ENCODE data around the gene CHID1.

Gene CHID1

GRCh38 chr11:910589-911030 is at the start of gene CHID1:
Gene CHID1 (minus strand): TSS chr11:910810. CDS start chr11:904816, 5,994 bp downstream.
- POLR2A ChIA-PET: interaction anchor here (0.6 to 2.0 kb wide), 9 partner anchors 8 to 132 kb away, joined by 3 to 17 read pairs (median 5); partner anchors contain the start of gene TSPAN4
- peak; percentile 95 for DNase-seq (ENCODE audit: extremely low spot score)
- no peak for TF ChIP-seq FOXA1 (IDR thresholded peaks at IDR 0.05)
- no peak for TF ChIP-seq FOXK2 (IDR thresholded peaks at IDR 0.05)
- no peak for TF ChIP-seq LEF1 (IDR thresholded peaks at IDR 0.05; ENCODE audit: borderline replicate concordance)
- TF ChIP-seq SUZ12 (IDR thresholded peaks at IDR 0.05): no peak
- no peak for TF ChIP-seq BHLHE40 (IDR thresholded peaks at IDR 0.05; ENCODE audit: borderline replicate concordance)
- TF ChIP-seq CTBP1 (IDR thresholded peaks at IDR 0.05; ENCODE audit: borderline replicate concordance): no peak
- TF ChIP-seq, protein P1, sequence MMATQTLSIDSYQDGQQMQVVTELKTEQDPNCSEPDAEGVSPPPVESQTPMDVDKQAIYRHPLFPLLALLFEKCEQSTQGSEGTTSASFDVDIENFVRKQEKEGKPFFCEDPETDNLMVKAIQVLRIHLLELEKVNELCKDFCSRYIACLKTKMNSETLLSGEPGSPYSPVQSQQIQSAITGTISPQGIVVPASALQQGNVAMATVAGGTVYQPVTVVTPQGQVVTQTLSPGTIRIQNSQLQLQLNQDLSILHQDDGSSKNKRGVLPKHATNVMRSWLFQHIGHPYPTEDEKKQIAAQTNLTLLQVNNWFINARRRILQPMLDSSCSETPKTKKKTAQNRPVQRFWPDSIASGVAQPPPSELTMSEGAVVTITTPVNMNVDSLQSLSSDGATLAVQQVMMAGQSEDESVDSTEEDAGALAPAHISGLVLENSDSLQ (IDR thresholded peaks at IDR 0.05): no peak
- no peak for TF ChIP-seq TARDBP (IDR thresholded peaks at IDR 0.05)
- TF ChIP-seq SP1 (IDR thresholded peaks at IDR 0.05): no peak
- TF ChIP-seq FOXM1 (IDR thresholded peaks at IDR 0.05; ENCODE audit: borderline replicate concordance): no peak
- TF ChIP-seq HDGF (IDR thresholded peaks at IDR 0.05; ENCODE audit: borderline replicate concordance): no peak
- no peak for TF ChIP-seq ZNF384 (IDR thresholded peaks at IDR 0.05)
- CTCF ChIA-PET: interaction anchor here (1.5 kb wide), 1 partner anchor 17 kb away, joined by 7 read pairs; no protein-coding TSS in a partner anchor

GRCh38 chr11:959608-960007 is 49.0 kb upstream of the CHID1 start:
- DNase-seq (ENCODE audit: extremely low spot score): no peak
- no peak for TF ChIP-seq BHLHE40 (IDR thresholded peaks at IDR 0.05; ENCODE audit: borderline replicate concordance)
- no peak for TF ChIP-seq TARDBP (IDR thresholded peaks at IDR 0.05)
- no peak for TF ChIP-seq ZNF384 (IDR thresholded peaks at IDR 0.05)
- no peak for TF ChIP-seq NFRKB (IDR thresholded peaks at IDR 0.05)
- TF ChIP-seq FOXM1 (IDR thresholded peaks at IDR 0.05; ENCODE audit: borderline replicate concordance): no peak
- no peak for TF ChIP-seq HDGF (IDR thresholded peaks at IDR 0.05; ENCODE audit: borderline replicate concordance)
- ChIA-PET POLR2A (no interaction called here), CTCF (no interaction called here)

GRCh38 chr11:959027-959426 is 48.4 kb upstream of the CHID1 start:
- ChIA-PET CTCF (no interaction called here), POLR2A (no interaction called here)
- TF ChIP-seq L3MBTL2 (conservative IDR thresholded peaks at IDR 0.05) (no peak), CTBP1 (IDR thresholded peaks at IDR 0.05; ENCODE audit: borderline replicate concordance) (no peak), FOXM1 (IDR thresholded peaks at IDR 0.05; ENCODE audit: borderline replicate concordance) (no peak), ARNT (IDR thresholded peaks at IDR 0.05) (no peak), SP1 (IDR thresholded peaks at IDR 0.05) (no peak), ELF4 (IDR thresholded peaks at IDR 0.05) (no peak), FOXA1 (IDR thresholded peaks at IDR 0.05) (no peak), FOXK2 (IDR thresholded peaks at IDR 0.05) (no peak), TARDBP (IDR thresholded peaks at IDR 0.05) (no peak), SUZ12 (IDR thresholded peaks at IDR 0.05) (no peak), LEF1 (IDR thresholded peaks at IDR 0.05; ENCODE audit: borderline replicate concordance) (no peak), BHLHE40 (IDR thresholded peaks at IDR 0.05; ENCODE audit: borderline replicate concordance) (no peak), NFRKB (IDR thresholded peaks at IDR 0.05) (no peak), HDGF (IDR thresholded peaks at IDR 0.05; ENCODE audit: borderline replicate concordance) (no peak), ZNF384 (IDR thresholded peaks at IDR 0.05) (no peak)
- TF ChIP-seq, protein P1 (IDR thresholded peaks at IDR 0.05): no peak
- DNase-seq (ENCODE audit: extremely low spot score): no peak

DNA sequence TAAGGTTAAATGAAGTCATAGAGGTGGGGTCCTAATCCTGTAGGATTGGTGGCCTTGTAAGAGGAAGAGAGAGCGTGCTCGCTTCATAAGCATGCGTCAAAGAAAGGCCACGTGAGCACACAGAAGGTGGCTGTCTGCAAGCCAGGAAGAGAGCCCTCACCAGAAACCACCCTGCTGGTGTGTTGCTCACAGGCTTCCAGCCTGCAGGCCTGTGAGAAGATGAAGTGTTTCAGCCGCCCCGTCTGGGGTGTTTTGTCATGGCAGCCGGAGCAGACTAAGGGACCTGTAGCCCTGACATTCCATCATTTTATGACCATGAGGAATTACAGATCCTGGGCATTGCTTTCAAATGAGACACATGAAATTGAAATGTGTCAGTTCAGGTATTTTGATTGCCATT is 47.5 kb upstream of the CHID1 start:
- ChIA-PET CTCF (no interaction called here), POLR2A (no interaction called here)
- TF ChIP-seq ELF4 (IDR thresholded peaks at IDR 0.05) (no peak), LEF1 (IDR thresholded peaks at IDR 0.05; ENCODE audit: borderline replicate concordance) (no peak)
- no peak for DNase-seq (ENCODE audit: extremely low spot score)

DNA sequence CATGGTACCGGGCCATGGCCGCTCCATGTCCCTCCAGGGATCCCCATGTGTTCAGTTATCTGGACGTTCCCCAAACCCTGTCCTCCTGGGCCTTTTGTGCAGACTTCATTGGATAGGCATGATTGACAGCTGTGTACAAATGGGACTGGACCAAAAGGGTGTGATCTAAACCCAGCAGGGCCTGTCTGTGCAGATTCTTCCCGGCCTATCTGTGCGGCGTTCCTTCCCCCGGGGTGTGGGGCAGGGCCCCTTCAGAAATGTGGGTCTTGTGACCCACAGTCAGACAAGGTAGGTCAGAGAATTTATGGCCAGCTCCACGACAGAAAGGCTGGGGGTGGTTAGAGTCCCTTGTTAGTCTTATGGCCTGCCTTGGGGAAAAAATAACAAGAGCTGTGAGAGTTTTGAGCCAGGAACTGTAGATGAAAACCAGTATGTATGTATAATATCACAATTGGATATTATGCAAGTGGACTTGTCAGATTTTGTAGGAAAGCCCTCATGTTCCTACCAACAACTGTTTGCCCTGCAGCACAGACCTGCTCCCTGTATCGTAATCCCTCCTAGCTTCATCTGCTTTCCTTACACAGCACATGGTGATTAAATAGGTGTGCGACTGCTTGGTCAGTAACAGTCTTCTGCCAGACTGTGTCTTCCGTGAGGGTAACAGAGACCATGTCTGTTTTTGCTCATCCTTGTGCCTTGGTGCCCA is 46.8 kb upstream of the CHID1 start:
- CTCF ChIA-PET: no interaction called here
- POLR2A ChIA-PET: no interaction called here
- TF ChIP-seq L3MBTL2 (conservative IDR thresholded peaks at IDR 0.05) (no peak), ZNF384 (IDR thresholded peaks at IDR 0.05) (no peak)
- TF ChIP-seq, protein P1 (IDR thresholded peaks at IDR 0.05): 0 out of 2 replicates have a peak, but pooled peaks have one; percentile 23
- DNase-seq (ENCODE audit: extremely low spot score): no peak

DNA sequence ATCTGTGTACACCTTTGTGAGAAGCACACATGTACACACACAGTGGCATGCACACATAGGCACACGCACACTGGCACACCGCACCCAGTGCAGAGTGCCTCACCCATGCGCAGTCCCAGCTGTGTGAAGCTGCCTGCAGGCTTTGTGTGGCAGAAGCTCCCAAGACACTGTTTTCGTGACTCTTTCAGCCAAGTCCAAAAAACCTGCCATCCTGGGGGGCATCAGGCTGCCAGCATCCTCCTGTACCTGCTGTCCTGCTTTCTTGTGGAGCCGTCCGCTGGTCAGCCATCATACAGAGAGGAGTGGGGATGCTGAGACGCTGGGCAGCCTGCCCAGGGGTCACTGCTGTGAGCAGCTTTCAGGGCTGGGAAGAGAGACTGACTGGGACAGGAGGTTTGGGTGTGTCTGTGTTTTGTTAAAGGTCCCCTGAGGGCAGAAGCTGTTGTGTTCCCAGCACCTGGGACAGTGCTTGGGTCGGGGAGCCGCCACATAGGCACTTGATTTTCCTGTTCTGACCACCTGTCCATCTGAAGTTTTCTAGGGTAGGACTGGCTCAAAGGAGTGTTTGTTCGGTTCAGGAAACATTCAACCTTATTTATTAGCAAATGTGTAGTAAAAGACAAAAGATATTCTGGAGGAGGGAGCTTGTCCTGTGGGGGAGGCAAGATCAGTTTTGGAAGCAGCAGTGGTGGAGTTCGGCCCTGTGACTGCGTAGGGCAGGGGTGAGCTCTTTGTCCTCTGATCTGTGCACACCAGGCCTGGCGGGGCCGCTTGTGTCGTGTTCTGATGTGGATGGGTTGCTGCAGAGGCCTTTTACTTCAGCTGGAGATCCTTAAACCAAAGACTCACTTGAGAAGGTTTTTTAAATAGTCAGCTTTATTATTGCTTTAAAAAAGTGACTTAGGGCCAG is 44.8 kb upstream of the CHID1 start:
- DNase-seq (ENCODE audit: extremely low spot score): no peak
- TF ChIP-seq SUZ12 (IDR thresholded peaks at IDR 0.05) (no peak), ELF4 (IDR thresholded peaks at IDR 0.05) (no peak), CTBP1 (IDR thresholded peaks at IDR 0.05; ENCODE audit: borderline replicate concordance) (no peak), ZNF384 (IDR thresholded peaks at IDR 0.05) (no peak), FOXA1 (IDR thresholded peaks at IDR 0.05) (no peak), L3MBTL2 (conservative IDR thresholded peaks at IDR 0.05) (no peak), FOXK2 (IDR thresholded peaks at IDR 0.05) (no peak), FOXM1 (IDR thresholded peaks at IDR 0.05; ENCODE audit: borderline replicate concordance) (no peak), NFRKB (IDR thresholded peaks at IDR 0.05) (no peak), TARDBP (IDR thresholded peaks at IDR 0.05) (no peak), ARNT (IDR thresholded peaks at IDR 0.05) (no peak), HDGF (IDR thresholded peaks at IDR 0.05; ENCODE audit: borderline replicate concordance) (no peak), BHLHE40 (IDR thresholded peaks at IDR 0.05; ENCODE audit: borderline replicate concordance) (no peak), LEF1 (IDR thresholded peaks at IDR 0.05; ENCODE audit: borderline replicate concordance) (no peak)
- TF ChIP-seq, protein P1 (IDR thresholded peaks at IDR 0.05): no peak
- POLR2A ChIA-PET: interaction anchor here (1.7 kb wide), 1 partner anchor 21 kb away, joined by 3 read pairs; no protein-coding TSS in a partner anchor
- CTCF ChIA-PET: interaction anchor here (1.1 kb wide), 1 partner anchor 9 kb away, joined by 3 read pairs; no protein-coding TSS in a partner anchor

Data from HEK293T (cell line).